GM12878 (cell line): ENCODE data around the gene QSOX1. TPM values are rescaled to one million over a fixed set of nuclear protein-coding genes. Genes with fewer than 3 reads are reported as not detected.

ENCODE experiments used
- ATAC-seq: fragments of 200-7000 bp; cut with Tn5 transposase; 3 replicates; pipeline ENCODE4 v1.9.1; 2020; ENCODE audit warnings: mild to moderate bottlenecking, moderate library complexity
- BruUV-seq: library from RNA; stranded (reverse); fragments of 400-500 nt; replicated peaks from 2 replicates; lab custom pipeline; 2021; lab: Mats Ljungman, UMichigan
- CTCF ChIA-PET: fragments of 300-600 bp; sonication (Branson Sonifier 250); formaldehyde crosslinking; extraction: SDS; loops from one replicate; lab custom pipeline; 2021; ENCODE audit warnings: inconsistent platforms; lab: Yijun Ruan, JAX
- POLR2A ChIA-PET: fragments of 350-600 bp; formaldehyde crosslinking; extraction: SDS; loops from one replicate; lab custom pipeline; 2021; ENCODE audit warnings: inconsistent platforms; lab: Charles Lee
- RAD21 ChIA-PET: fragments of 300-600 bp; sonication (Branson Sonifier 250); formaldehyde crosslinking; loops from one replicate; lab custom pipeline; 2023; ENCODE audit warnings: antibody characterized with exemption; ENCODE audit not compliant: unreplicated experiment; lab: Charles Lee
- SMC1A ChIA-PET: fragments of 300-600 bp; sonication (Branson Sonifier 250); formaldehyde crosslinking; loops from one replicate; lab custom pipeline; 2023; ENCODE audit not compliant: unreplicated experiment, uncharacterized antibody; lab: Charles Lee
- DNase-seq: peaks from one replicate; pipeline ENCODE4 v3.0.0-alpha.2; 2011; ENCODE audit warnings: low read depth, low spot score
- FAIRE-seq: peaks from 3 replicates; lab custom pipeline; 2011; peaks lifted over from hg19 to GRCh38; lab: Jason Lieb, UNC
- H2AFZ ChIP-seq: 2 replicates; pipeline ENCODE4 v1.6.0; 2011; ENCODE audit warnings: low read depth, low read length, control low read depth; ENCODE audit not compliant: control insufficient read depth
- H3K27ac ChIP-seq: 2 replicates; pipeline ENCODE4 v1.5.1; 2011; ENCODE audit warnings: control low read depth; ENCODE audit not compliant: control insufficient read depth, insufficient read depth
- H3K27me3 ChIP-seq, 2 experiments: replicated peaks in 1 of 2; 2 replicates each; pipeline versions ENCODE4 v1.6.0 to v1.6.1; 2011; ENCODE audit warnings: low read length in 1 of 2; ENCODE audit not compliant: control insufficient read depth in 2 of 2, insufficient read depth in 2 of 2
- H3K36me3 ChIP-seq, 2 experiments: 2 replicates each; pipeline ENCODE4 v1.5.1; 2011; ENCODE audit warnings: low read length in 1 of 2; ENCODE audit not compliant: control insufficient read depth in 2 of 2, insufficient read depth in 2 of 2
- H3K4me1 ChIP-seq: 2 replicates; pipeline ENCODE4 v1.6.1; 2011; ENCODE audit warnings: mild to moderate bottlenecking, low read length, moderate library complexity, mixed read lengths; ENCODE audit not compliant: control insufficient read depth, insufficient read depth
- H3K4me2 ChIP-seq: 2 replicates; pipeline ENCODE4 v1.6.0; 2011; ENCODE audit warnings: control low read depth; ENCODE audit not compliant: control insufficient read depth, insufficient read depth
- H3K4me3 ChIP-seq: fragments of 200-600 bp; sonication (generic); 2 replicates; pipeline ENCODE4 v1.5.1; 2016
- H3K79me2 ChIP-seq: 2 replicates; pipeline ENCODE4 v1.6.0; 2011; ENCODE audit warnings: low read length; ENCODE audit not compliant: control insufficient read depth, insufficient read depth
- H3K9ac ChIP-seq: 2 replicates; pipeline ENCODE4 v1.8.0; 2011; ENCODE audit warnings: low read length, control low read depth, mixed read lengths; ENCODE audit not compliant: control insufficient read depth, insufficient read depth
- H3K9me3 ChIP-seq: replicated peaks from 3 replicates; pipeline ENCODE4 v1.5.1; 2011; ENCODE audit warnings: mild to moderate bottlenecking, low read length; ENCODE audit not compliant: control insufficient read depth, insufficient read depth
- H4K20me1 ChIP-seq: 2 replicates; pipeline ENCODE4 v1.6.0; 2011; ENCODE audit not compliant: control insufficient read depth, insufficient read depth
- ATF2 ChIP-seq: IDR thresholded peaks from 2 replicates; pipeline ENCODE4 v1.6.1; 2012; ENCODE audit warnings: low read length, inconsistent platforms
- BMI1 ChIP-seq: fragments of 450-650 bp; IDR thresholded peaks from 2 replicates; pipeline ENCODE4 v1.6.1; 2016; ENCODE audit warnings: mild to moderate bottlenecking, moderate library complexity, borderline replicate concordance
- CREM ChIP-seq: IDR thresholded peaks from 2 replicates; pipeline ENCODE4 v1.6.1; 2014; ENCODE audit warnings: antibody characterized with exemption, low read depth
- ELK1 ChIP-seq: IDR thresholded peaks from 2 replicates; pipeline ENCODE4 v1.6.1; 2012; ENCODE audit warnings: low read depth, low read length, improper control_type of control experiment
- IRF3 ChIP-seq: fragments of 450-650 bp; IDR thresholded peaks from 2 replicates; pipeline ENCODE4 v1.6.1; 2014; ENCODE audit warnings: mild to moderate bottlenecking
- KDM1A ChIP-seq: fragments of 200-600 bp; sonication (generic); IDR thresholded peaks from 2 replicates; pipeline ENCODE4 v1.6.1; 2016; ENCODE audit warnings: borderline replicate concordance
- KLF5 ChIP-seq: fragments of 450-650 bp; IDR thresholded peaks from 2 replicates; pipeline ENCODE4 v1.6.1; 2014; ENCODE audit warnings: mild to moderate bottlenecking; ENCODE audit not compliant: partially characterized antibody
- MXI1 ChIP-seq: fragments of 150-350 bp; IDR thresholded peaks from 2 replicates; pipeline ENCODE4 v1.6.1; 2011; ENCODE audit warnings: low read depth, mild to moderate bottlenecking, inconsistent platforms, low read length, improper control_type of control experiment
- POLR2A ChIP-seq: IDR thresholded peaks from 2 replicates; pipeline ENCODE4 v1.6.1; 2011; ENCODE audit warnings: low read depth, mild to moderate bottlenecking, low read length
- POLR2AphosphoS2 ChIP-seq: IDR thresholded peaks from 2 replicates; pipeline ENCODE4 v1.6.1; 2011; ENCODE audit warnings: low read depth, mild to moderate bottlenecking, low read length, improper control_type of control experiment, moderate library complexity
- SPI1 ChIP-seq: IDR thresholded peaks from 2 replicates; pipeline ENCODE4 v1.6.1; 2011; ENCODE audit warnings: low read depth, mild to moderate bottlenecking, low read length, moderate library complexity, borderline replicate concordance; ENCODE audit not compliant: insufficient read depth
- YBX1 ChIP-seq: fragments of 450-650 bp; IDR thresholded peaks from 2 replicates; pipeline ENCODE4 v1.6.1; 2016; ENCODE audit warnings: antibody characterized with exemption
- ZNF384 ChIP-seq: IDR thresholded peaks from 2 replicates; pipeline ENCODE4 v1.6.1; 2012; ENCODE audit warnings: low read depth, mild to moderate bottlenecking, low read length, improper control_type of control experiment, borderline replicate concordance
- WGBS: methylation state at CpG from one replicate; pipeline ENCODE4 v1.1.6; 2016; ENCODE audit warnings: low lambda C conversion rate; ENCODE audit not compliant: insufficient replicate concordance, insufficient coverage; ENCODE audit errors: missing lambda C conversion rate; 5-methylcytosine and 5-hydroxymethylcytosine counted together
- in situ Hi-C: fragments of 300-500 bp; cut with MboI; formaldehyde crosslinking; loops from 9 replicates; pipeline ENCODE4 v1.14.3; 2018; ENCODE audit warnings: mixed read lengths
- intact Hi-C: fragments of 100-400 bp; cut with micrococcal nuclease; formaldehyde crosslinking; loops from one replicate; pipeline ENCODE4 v1.14.2; 2022; ENCODE audit not compliant: unreplicated experiment
- polyA plus RNA-seq, 11 experiments: library from polyadenylated mRNA; depleted of rRNA in 4 of 11; unstranded in 6 of 11; stranded (reverse) in 5 of 11; fragments of >200 nt; fragmentation: Nextera tagmentation in 4 of 11; fragmentation: Illumina TruSeq in 1 of 11; extraction: Ambion mirVana in 4 of 11; extraction: Trizol in 1 of 11; gene quantifications; 1 replicate in 1 of 11; 2 replicates in 10 of 11; pipeline versions ENCODE4 v1.2.1 to v1.2.3, GENCODE V29; 2011 to 2016; ENCODE audit warnings: inconsistent platforms in 2 of 11, missing spikeins in 2 of 11, low read depth in 1 of 11
- total RNA-seq, 4 experiments: library from RNA; depleted of rRNA in 3 of 4; stranded (reverse); fragments of >200 nt in 3 of 4; fragmentation: Illumina TruSeq in 1 of 4; extraction: Trizol in 1 of 4; gene quantifications; 2 replicates each; pipeline versions ENCODE4 v1.2.1 to v1.2.3, GENCODE V29; 2013 to 2021
- TF ChIP-seq, protein P1 (sequence below): IDR thresholded peaks from 2 replicates; pipeline ENCODE4 v1.6.1; 2012; ENCODE audit warnings: improper control_type of control experiment, low read depth, low read length; ENCODE audit not compliant: insufficient replicate concordance

QSOX1 gene
- total and polyA plus RNA-seq, 10 of the 15 experiments (the other 5 are each of a cell fraction or from before 2014, with no cell fraction given): 1.8 to 31.3 (median 11.2) TPM

- TF ChIP-seq CREM: no peak
- no peak for TF ChIP-seq MXI1
- TF ChIP-seq ELK1: no peak
- TF ChIP-seq KDM1A: no peak
- TF ChIP-seq YBX1: no peak
- no peak for TF ChIP-seq POLR2A
- no peak for TF ChIP-seq KLF5
- no peak for TF ChIP-seq IRF3
- TF ChIP-seq SPI1: no peak; the same call in 1 of the 2 replicates
- TF ChIP-seq BMI1: no peak
- no peak for TF ChIP-seq POLR2AphosphoS2
- TF ChIP-seq, all 136 proteins: peak for 0
Observed at GRCh38 chr1:180208264-180208663, 53.6 kb downstream of the QSOX1 start (continued).

GRCh38 chr1:180210008-180210620 is 55.4 kb downstream of the QSOX1 start:
- SMC1A ChIA-PET: interaction anchor here (1.0 kb wide), 1 partner anchor 283 kb away, joined by 3 read pairs; no protein-coding TSS in a partner anchor
- ATAC-seq: no peak
- Histone ChIP-seq H3K79me2 (no peaks in the 10 kb centered on the region), H4K20me1 (no peaks in the 10 kb centered on the region), H3K27ac (no peak overlapping the region), H2AFZ (no peak overlapping the region), H3K4me3 (no peak overlapping the region), H3K9me3 (no peaks in the 10 kb centered on the region), H3K4me1 (no peaks in the 10 kb centered on the region), H3K9ac (no peak overlapping the region), H3K27me3 (no peaks in the 10 kb centered on the region), H3K4me2 (no peak overlapping the region), H3K36me3 (no peaks in the 10 kb centered on the region)
- in situ Hi-C loops: no loop called here
- BruUV-seq: no TSS peak
- POLR2A ChIA-PET: no interaction called here
- intact Hi-C loops: no loop called here
- WGBS: 26% methylated on average over 4 of the region's 4 CpGs
- no peak for DNase-seq
- CTCF ChIA-PET: interaction anchor here (0.7 to 0.8 kb wide), 2 partner anchors 183 to 268 kb away, joined by 3 read pairs; no protein-coding TSS in a partner anchor
- RAD21 ChIA-PET: no interaction called here
- no peak for FAIRE-seq
- TF ChIP-seq, protein P1, sequence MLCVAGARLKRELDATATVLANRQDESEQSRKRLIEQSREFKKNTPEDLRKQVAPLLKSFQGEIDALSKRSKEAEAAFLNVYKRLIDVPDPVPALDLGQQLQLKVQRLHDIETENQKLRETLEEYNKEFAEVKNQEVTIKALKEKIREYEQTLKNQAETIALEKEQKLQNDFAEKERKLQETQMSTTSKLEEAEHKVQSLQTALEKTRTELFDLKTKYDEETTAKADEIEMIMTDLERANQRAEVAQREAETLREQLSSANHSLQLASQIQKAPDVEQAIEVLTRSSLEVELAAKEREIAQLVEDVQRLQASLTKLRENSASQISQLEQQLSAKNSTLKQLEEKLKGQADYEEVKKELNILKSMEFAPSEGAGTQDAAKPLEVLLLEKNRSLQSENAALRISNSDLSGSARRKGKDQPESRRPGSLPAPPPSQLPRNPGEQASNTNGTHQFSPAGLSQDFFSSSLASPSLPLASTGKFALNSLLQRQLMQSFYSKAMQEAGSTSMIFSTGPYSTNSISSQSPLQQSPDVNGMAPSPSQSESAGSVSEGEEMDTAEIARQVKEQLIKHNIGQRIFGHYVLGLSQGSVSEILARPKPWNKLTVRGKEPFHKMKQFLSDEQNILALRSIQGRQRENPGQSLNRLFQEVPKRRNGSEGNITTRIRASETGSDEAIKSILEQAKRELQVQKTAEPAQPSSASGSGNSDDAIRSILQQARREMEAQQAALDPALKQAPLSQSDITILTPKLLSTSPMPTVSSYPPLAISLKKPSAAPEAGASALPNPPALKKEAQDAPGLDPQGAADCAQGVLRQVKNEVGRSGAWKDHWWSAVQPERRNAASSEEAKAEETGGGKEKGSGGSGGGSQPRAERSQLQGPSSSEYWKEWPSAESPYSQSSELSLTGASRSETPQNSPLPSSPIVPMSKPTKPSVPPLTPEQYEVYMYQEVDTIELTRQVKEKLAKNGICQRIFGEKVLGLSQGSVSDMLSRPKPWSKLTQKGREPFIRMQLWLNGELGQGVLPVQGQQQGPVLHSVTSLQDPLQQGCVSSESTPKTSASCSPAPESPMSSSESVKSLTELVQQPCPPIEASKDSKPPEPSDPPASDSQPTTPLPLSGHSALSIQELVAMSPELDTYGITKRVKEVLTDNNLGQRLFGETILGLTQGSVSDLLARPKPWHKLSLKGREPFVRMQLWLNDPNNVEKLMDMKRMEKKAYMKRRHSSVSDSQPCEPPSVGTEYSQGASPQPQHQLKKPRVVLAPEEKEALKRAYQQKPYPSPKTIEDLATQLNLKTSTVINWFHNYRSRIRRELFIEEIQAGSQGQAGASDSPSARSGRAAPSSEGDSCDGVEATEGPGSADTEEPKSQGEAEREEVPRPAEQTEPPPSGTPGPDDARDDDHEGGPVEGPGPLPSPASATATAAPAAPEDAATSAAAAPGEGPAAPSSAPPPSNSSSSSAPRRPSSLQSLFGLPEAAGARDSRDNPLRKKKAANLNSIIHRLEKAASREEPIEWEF: no peak
- TF ChIP-seq ATF2: no peak
- TF ChIP-seq ZNF384: no peak
